Measurements from ENCODE around the gene PTGES. TPM values are rescaled to one million over a fixed set of nuclear protein-coding genes. Genes with fewer than 3 reads are reported as not detected.
"Not testable (repeated sequence)": the region's sequence is repeated elsewhere in the genome, so short reads cannot be mapped to it uniquely, and the experiment has no call there.

The PTGES gene
- total RNA-seq: 1 to 10 TPM in 3 of 6 donors, under 1 TPM in 3; 0.16 to 2.5 (median 0.77) TPM
- polyA plus RNA-seq: 1 to 10 TPM in 1 of 2 donors, under 1 TPM in 1; 0.75 to 1.8 TPM

- Histone ChIP-seq H3K27ac (peak within 1 kb of the TSS in 1 of 4 donors; percentile 33), H3K9me3 (no peaks in the 10 kb centered on the region), H3K4me1 (peaks cover 0 to 9% (median 0%) of the 10 kb centered on the region in 3 donors), H3K36me3 (no peaks in the 10 kb centered on the region), H3K27me3 (no peaks in the 10 kb centered on the region), H3K4me3 (peak within 1 kb of the TSS in 2 of 4 donors; percentile 7 to 9)
- 14 to 18% methylated on average over 23 of the region's 23 CpGs for WGBS, 2 donors
- DNase-seq (peak; percentile 42 to 81 (median 60)), ATAC-seq (peak; percentile 80 to 95 (median 90)), FAIRE-seq (no peak)
- no peak for TF ChIP-seq CTCF (IDR thresholded peaks at IDR 0.05)
- intact Hi-C loops (cut with DNase I): no loop called here
Observed at GRCh38 chr9:129752900-129753729, at the start of gene PTGES. TSS of gene PTGES (minus strand) at chr9:129753042. CDS start at chr9:129753012, 30 bp downstream.

- Histone ChIP-seq H3K4me3 (no peak overlapping the region), H3K36me3 (no peaks in the 10 kb centered on the region), H3K27ac (no peak overlapping the region), H3K27me3 (no peaks in the 10 kb centered on the region), H3K9me3 (no peaks in the 10 kb centered on the region), H3K4me1 (peaks cover 0 to 11% (median 0%) of the 10 kb centered on the region in 3 donors)
- WGBS, 2 donors: 77 to 82% methylated on average over 17 of the region's 17 CpGs
- intact Hi-C loops (cut with DNase I): no loop called here
- ATAC-seq: no peak
- no peak for DNase-seq
- TF ChIP-seq CTCF (IDR thresholded peaks at IDR 0.05): no peak
- FAIRE-seq: no peak
Observed at GRCh38 chr9:129801504-129801903, 48.7 kb upstream of the PTGES start.

- H3K27ac ChIP-seq: no peak overlapping the region
- DNase-seq: no peak
- no peaks in the 10 kb centered on the region for H3K27me3 ChIP-seq
- WGBS, 2 donors: 32 to 42% methylated on average over 6 of the region's 6 CpGs
- no peak for TF ChIP-seq CTCF (IDR thresholded peaks at IDR 0.05)
- H3K36me3 ChIP-seq: no peaks in the 10 kb centered on the region
- ATAC-seq: no peak
- H3K4me3 ChIP-seq: no peak overlapping the region
- no peak for FAIRE-seq
- intact Hi-C loops (cut with DNase I): loop anchor here in 1 of 3 donors (10.0 kb wide), 1 partner anchor 674 kb away; no protein-coding TSS in a partner anchor
- no peaks in the 10 kb centered on the region for H3K9me3 ChIP-seq
- H3K4me1 ChIP-seq: peaks cover 0 to 2% (median 0%) of the 10 kb centered on the region in 3 donors
Observed at GRCh38 chr9:129798973-129799372, 46.1 kb upstream of the PTGES start.

- H3K36me3 ChIP-seq, H3K4me1 ChIP-seq, DNase-seq, H3K27ac ChIP-seq, ATAC-seq, H3K9me3 ChIP-seq, H3K4me3 ChIP-seq, FAIRE-seq, H3K27me3 ChIP-seq: not testable (repeated sequence)
- 58 to 60% methylated on average over 2 of the region's 2 CpGs for WGBS, 2 donors
- intact Hi-C loops (cut with DNase I): loop anchor here in 1 of 3 donors (10.0 kb wide), 1 partner anchor 671 kb away; no protein-coding TSS in a partner anchor
Observed at GRCh38 chr9:129796029-129796428, 43.2 kb upstream of the PTGES start.

GRCh38 chr9:129794549-129794948, 41.7 kb upstream of the PTGES start:
- Histone ChIP-seq H3K4me3 (no peak overlapping the region), H3K27me3 (no peaks in the 10 kb centered on the region), H3K27ac (no peak overlapping the region), H3K36me3 (no peaks in the 10 kb centered on the region), H3K4me1 (no peaks in the 10 kb centered on the region), H3K9me3 (no peaks in the 10 kb centered on the region)
- no peak for TF ChIP-seq CTCF (IDR thresholded peaks at IDR 0.05)
- intact Hi-C loops (cut with DNase I): loop anchor here in 2 of 3 donors (5.0 to 10.0 kb wide), 2 partner anchors 152 to 670 kb away; partner anchors contain the start of gene ASB6 (in 1 of the 2)
- no peak for FAIRE-seq
- WGBS, 2 donors: 67 to 76% methylated on average over 8 of the region's 8 CpGs
- DNase-seq: no peak
- ATAC-seq: no peak

Data from pancreas (tissue), 10 donors.